Hematopoietic multipotent progenitor cell treated with erythropoietin and hydrocortisone succinate and interleukin-3 and kit ligand, for 4 days (in vitro differentiated cells): Measurements from ENCODE around the gene ADAMTSL3.
"Not testable (repeated sequence)": the region's sequence is repeated elsewhere in the genome, so short reads cannot be mapped to it uniquely, and the experiment has no call there.

Experiments used
- DNase-seq: peaks from one replicate; pipeline ENCODE4 v3.0.0-alpha.2; 2015

ADAMTSL3 gene

GRCh38 chr15:84046064-84046637, 392.2 kb downstream of the ADAMTSL3 start:
- DNase-seq: no peak

GRCh38 chr15:84049480-84049879, 395.6 kb downstream of the ADAMTSL3 start:
- not testable (repeated sequence) for DNase-seq

DNA sequence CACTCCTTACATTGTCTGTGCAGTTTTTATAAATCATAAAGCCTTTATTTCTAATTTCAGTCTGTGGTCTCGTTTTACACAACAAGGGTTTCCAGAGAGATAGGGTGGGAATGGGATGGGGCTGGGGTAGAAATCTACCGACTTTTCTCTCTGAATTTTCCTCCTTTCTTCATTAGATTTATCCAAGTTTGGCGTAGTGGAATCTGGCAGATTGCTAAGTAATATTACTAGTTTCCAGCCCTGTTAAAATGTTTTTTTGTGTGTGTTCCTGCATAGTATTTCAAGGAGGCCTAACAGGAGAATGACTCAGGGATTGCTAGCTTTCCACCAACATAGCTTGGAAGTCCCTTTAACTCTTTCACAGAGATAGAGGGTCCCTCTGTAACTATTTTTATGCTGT, 396.2 kb downstream of the ADAMTSL3 start:
- DNase-seq: no peak

DNA sequence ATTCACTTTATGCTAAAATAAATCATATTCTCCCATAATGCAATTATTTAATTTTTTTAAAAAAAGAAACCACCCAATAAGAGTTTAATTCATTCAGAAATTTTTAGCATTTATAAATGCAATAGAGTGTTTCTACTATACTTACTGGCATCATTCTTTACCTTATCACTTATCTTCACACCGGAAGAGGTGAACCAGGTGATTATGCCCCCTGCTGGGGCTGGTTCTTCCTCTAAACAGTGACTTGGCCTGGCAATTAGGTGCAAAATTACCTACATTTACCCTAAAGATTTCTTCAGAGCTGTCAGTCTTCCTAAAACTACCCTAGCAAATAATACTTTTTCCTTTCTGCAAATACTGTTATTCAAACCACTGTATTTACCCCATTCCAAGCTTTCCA, 397.2 kb downstream of the ADAMTSL3 start:
- not testable (repeated sequence) for DNase-seq

DNA sequence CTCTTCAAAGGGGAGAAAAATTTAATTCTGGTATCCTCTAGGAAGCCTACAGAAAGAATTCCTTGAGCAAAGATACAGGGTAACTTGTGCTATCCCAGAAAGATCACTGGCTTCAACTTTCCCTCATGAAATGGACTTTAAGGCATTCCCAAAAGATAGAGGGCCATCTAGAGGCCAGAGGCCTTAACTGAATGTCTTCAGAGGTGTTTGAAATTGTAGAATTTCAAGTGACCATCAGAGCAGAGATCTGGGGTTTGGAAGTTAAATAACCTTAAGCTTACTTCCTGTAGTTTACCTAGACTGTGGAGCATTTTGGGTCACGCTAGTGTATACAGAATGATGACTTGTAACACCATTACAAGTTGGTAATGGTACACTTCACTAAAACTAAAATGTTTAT, 400.6 kb downstream of the ADAMTSL3 start:
- not testable (repeated sequence) for DNase-seq

DNA sequence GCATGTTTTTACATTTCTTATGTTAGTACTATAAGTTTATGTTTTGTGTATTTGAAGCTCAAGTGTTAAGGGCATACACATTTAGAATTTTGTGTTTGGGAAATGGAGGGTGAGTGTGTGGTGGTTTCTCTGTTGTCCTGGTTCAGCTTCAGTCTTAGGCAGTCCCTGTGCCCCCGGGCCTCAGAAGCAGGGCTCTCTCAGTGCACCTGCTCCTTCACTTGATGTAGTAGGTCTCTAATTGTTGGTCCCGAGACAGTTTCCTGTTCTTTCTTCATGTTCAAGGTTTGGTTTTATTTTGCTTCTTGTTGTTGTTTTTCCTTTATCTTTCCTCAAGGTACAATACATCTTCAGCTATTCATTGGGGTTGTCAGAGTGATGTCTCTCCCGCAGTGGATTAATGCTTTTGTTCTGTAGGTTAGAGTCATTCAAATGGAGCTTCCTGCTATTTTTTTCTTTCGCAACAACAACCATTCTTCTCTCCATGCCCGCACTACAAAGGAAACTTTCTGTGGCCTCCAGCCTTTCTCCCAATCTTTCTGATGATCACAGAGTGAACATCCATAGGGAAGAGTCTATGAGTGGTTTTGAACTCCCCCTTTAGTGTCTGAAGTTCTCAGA, 403.9 kb downstream of the ADAMTSL3 start:
- no peak for DNase-seq

DNA sequence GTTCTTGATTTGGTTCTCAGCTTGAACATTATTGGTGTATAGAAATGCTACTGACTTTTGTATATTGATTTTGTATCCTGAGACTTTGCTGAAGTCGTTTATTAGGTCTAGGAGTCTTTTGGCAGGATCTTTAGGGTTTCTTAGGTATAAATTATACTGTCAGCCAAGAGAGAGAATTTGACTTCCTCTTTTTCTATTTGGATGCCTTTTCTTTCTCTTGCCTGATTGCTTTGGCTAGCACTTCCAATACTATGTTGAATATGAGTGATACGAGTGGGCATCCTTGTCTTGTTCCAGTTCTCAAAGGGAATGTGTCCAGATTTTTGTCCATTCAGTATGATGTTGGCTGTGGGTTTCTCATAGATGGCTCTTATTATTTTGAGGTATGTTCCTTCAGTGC, 409.8 kb downstream of the ADAMTSL3 start:
- peak; percentile 2 for DNase-seq

GRCh38 chr15:84068674-84069073, 414.8 kb downstream of the ADAMTSL3 start:
- DNase-seq: not testable (repeated sequence)

DNA sequence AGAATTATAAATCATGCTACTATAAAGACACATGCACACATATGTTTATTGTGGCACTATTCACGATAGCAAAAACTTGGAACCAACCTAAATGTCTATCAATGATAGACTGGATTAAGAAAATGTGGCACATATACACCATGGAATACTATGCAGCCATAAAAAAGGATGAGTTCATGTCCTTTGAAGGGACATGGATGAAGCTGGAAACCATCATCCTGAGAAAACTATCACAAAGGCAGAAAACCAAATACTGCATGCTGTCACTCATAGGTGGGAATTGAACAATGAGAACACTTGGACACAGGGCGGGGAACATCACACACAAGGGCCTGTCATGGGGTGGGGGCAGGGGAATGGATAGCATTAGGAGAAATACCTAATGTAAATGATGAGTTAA, 424.1 kb downstream of the ADAMTSL3 start:
- DNase-seq: not testable (repeated sequence)

- DNase-seq: peak; percentile 2
Measured at GRCh38 chr15:84079325-84079884, 425.5 kb downstream of the ADAMTSL3 start.

GRCh38 chr15:84079885-84080777, 426.2 kb downstream of the ADAMTSL3 start:
- peak; percentile 56 for DNase-seq

GRCh38 chr15:84080778-84081084, 426.8 kb downstream of the ADAMTSL3 start:
- not testable (repeated sequence) for DNase-seq

- DNase-seq: no peak
Measured at GRCh38 chr15:84081391-84082168, 427.7 kb downstream of the ADAMTSL3 start.

DNA sequence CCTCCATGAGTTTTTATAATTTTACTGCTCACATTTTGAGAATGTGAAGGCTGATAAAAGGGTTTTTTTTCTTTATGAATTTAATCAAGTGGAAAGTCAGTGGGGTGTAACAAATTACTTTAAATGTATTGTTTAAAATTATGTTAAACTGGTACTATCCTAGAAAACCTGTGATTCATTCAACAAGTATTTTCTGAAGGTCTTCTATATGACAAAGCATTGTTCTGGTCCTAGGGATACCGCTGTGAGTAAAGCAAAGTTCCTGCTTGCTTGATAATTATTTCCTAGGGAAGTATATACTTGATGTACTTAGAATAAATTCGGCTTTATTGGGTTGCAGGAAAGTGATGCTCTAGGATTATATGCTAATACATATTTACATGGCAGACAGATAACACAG, 428.8 kb downstream of the ADAMTSL3 start:
- no peak for DNase-seq

GRCh38 chr15:84086071-84086470, 432.1 kb downstream of the ADAMTSL3 start:
- not testable (repeated sequence) for DNase-seq
